MM.1S (cell line): Measurements from ENCODE around the gene MBD2.

ENCODE experiments used
- DNase-seq: peaks from one replicate; pipeline ENCODE4 v3.0.0-alpha.2; 2015
- H2AFZ ChIP-seq: fragments of 300-600 bp; sonication (generic); 2 replicates; pipeline ENCODE4 v1.6.0; 2016; ENCODE audit warnings: antibody characterized with exemption, low read length
- H3F3A ChIP-seq: fragments of 300-600 bp; sonication (generic); 2 replicates; pipeline ENCODE4 v1.6.1; 2016; ENCODE audit warnings: mild to moderate bottlenecking, antibody characterized with exemption, low read length, moderate library complexity, mixed read lengths; ENCODE audit not compliant: insufficient read depth
- H3K27ac ChIP-seq: fragments of 300-600 bp; sonication (generic); 2 replicates; pipeline ENCODE4 v1.5.1; 2016; ENCODE audit warnings: mild to moderate bottlenecking, low read length
- H3K27me3 ChIP-seq: fragments of 300-600 bp; sonication (generic); replicated peaks from 2 replicates; pipeline ENCODE4 v1.6.0; 2016; ENCODE audit warnings: low read length; ENCODE audit not compliant: insufficient read depth
- H3K36me3 ChIP-seq: fragments of 300-600 bp; sonication (generic); replicated peaks from 2 replicates; pipeline ENCODE4 v1.6.1; 2016; ENCODE audit warnings: mild to moderate bottlenecking, low read length, mixed read lengths; ENCODE audit not compliant: insufficient read depth
- H3K4me1 ChIP-seq: fragments of 300-600 bp; sonication (generic); 2 replicates; pipeline ENCODE4 v1.6.1; 2016; ENCODE audit warnings: low read length, mixed read lengths
- H3K4me2 ChIP-seq: fragments of 300-600 bp; sonication (generic); 2 replicates; pipeline ENCODE4 v1.6.0; 2016; ENCODE audit warnings: low read depth, low read length
- H3K4me3 ChIP-seq: fragments of 300-600 bp; sonication (generic); 2 replicates; pipeline ENCODE4 v1.5.1; 2016; ENCODE audit warnings: low read length, mixed read lengths
- H3K79me2 ChIP-seq: fragments of 300-600 bp; sonication (generic); 2 replicates; pipeline ENCODE4 v1.6.1; 2016; ENCODE audit warnings: mixed run types, low read length, mixed read lengths
- H3K9ac ChIP-seq: fragments of 300-600 bp; sonication (generic); 2 replicates; pipeline ENCODE4 v1.6.1; 2016; ENCODE audit warnings: low read length, mixed read lengths
- H3K9me2 ChIP-seq: fragments of 300-600 bp; sonication (generic); replicated peaks from 2 replicates; pipeline ENCODE4 v1.6.1; 2016; ENCODE audit warnings: mild to moderate bottlenecking, low read length, mixed read lengths; ENCODE audit not compliant: insufficient read depth
- H3K9me3 ChIP-seq: fragments of 300-600 bp; sonication (generic); replicated peaks from 2 replicates; pipeline ENCODE4 v1.6.1; 2016; ENCODE audit warnings: mild to moderate bottlenecking, low read length, mixed read lengths; ENCODE audit not compliant: insufficient read depth
- H4K20me1 ChIP-seq: fragments of 300-600 bp; sonication (generic); 2 replicates; pipeline ENCODE4 v1.6.1; 2016; ENCODE audit warnings: mild to moderate bottlenecking, low read length, moderate library complexity, mixed read lengths; ENCODE audit not compliant: insufficient read depth
- CTCF ChIP-seq: fragments of 300-600 bp; sonication (generic); IDR thresholded peaks from 2 replicates; pipeline ENCODE4 v1.5.1; 2016; ENCODE audit warnings: antibody characterized with exemption, low read length, mixed read lengths
- EZH2 ChIP-seq: fragments of 300-600 bp; sonication (generic); optimal IDR thresholded peaks from 2 replicates; pipeline ENCODE3; 2017; ENCODE audit warnings: low read depth, mild to moderate bottlenecking, antibody characterized with exemption, low read length, mixed read lengths
- EZH2phosphoT487 ChIP-seq: fragments of 300-600 bp; sonication (generic); IDR thresholded peaks from 2 replicates; pipeline ENCODE4 v1.6.1; 2018; ENCODE audit warnings: antibody characterized with exemption, low read length

MBD2 gene

DNA sequence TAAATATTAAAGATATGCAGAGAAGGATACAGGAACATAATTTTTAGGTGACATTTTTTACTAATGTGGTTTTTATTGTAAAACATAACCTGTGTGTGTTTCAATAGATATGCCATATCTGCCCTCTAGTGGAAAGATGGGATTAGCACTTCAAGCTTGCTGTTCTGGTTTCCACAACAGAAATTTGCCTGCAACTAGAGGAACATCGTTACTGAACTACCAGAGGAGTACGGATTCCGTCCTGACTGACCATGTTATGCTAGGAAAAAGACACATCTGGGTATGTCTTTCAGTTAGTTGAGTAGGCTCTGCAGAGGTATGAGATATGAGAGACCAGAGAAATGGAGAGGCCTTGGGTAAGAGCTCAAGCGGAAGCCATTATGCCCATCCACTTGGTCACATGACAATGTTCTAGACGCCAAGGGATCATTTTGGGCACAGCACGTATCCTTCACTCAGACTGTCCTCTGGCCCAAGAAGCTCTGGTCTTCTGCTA, 104.9 kb downstream of the MBD2 start:
- Histone ChIP-seq H3K27me3 (no peaks in the 10 kb centered on the region), H3K79me2 (no peaks in the 10 kb centered on the region), H3K9me3 (no peaks in the 10 kb centered on the region), H3K9me2 (no peaks in the 10 kb centered on the region), H3K36me3 (no peaks in the 10 kb centered on the region), H3F3A (no peaks in the 10 kb centered on the region), H3K9ac (no peak overlapping the region), H4K20me1 (no peaks in the 10 kb centered on the region), H3K4me3 (no peak overlapping the region), H3K4me1 (no peaks in the 10 kb centered on the region), H3K27ac (no peak overlapping the region), H3K4me2 (no peak overlapping the region), H2AFZ (0 out of 2 replicates have a peak overlapping the region, but pooled peaks have one; percentile 14)
- peak; percentile 54 for DNase-seq
- TF ChIP-seq CTCF (peak; percentile 81), EZH2phosphoT487 (no peak)

GRCh38 chr18:54117853-54118773, 106.4 kb downstream of the MBD2 start:
- Histone ChIP-seq H3K9me3 (no peaks in the 10 kb centered on the region), H3K4me1 (no peaks in the 10 kb centered on the region), H3K4me3 (no peak overlapping the region), H3K27me3 (no peaks in the 10 kb centered on the region), H3K79me2 (no peaks in the 10 kb centered on the region), H4K20me1 (no peaks in the 10 kb centered on the region), H2AFZ (no peak overlapping the region), H3F3A (no peaks in the 10 kb centered on the region), H3K9ac (no peak overlapping the region), H3K9me2 (no peaks in the 10 kb centered on the region), H3K4me2 (no peak overlapping the region), H3K27ac (no peak overlapping the region), H3K36me3 (no peaks in the 10 kb centered on the region)
- no peak for DNase-seq
- TF ChIP-seq EZH2 (no peak), EZH2phosphoT487 (no peak), CTCF (no peak)

- Histone ChIP-seq H3K27me3 (no peaks in the 10 kb centered on the region), H3K27ac (no peak overlapping the region)
Measured at GRCh38 chr18:54116541-54117257, 107.8 kb downstream of the MBD2 start.

More at GRCh38 chr18:54116541-54117257, 107.8 kb downstream of the MBD2 start:
- Histone ChIP-seq H3K4me2 (no peak overlapping the region), H3K9ac (no peak overlapping the region), H3K36me3 (no peaks in the 10 kb centered on the region), H3K4me3 (no peak overlapping the region), H3K4me1 (no peaks in the 10 kb centered on the region), H3K9me2 (no peaks in the 10 kb centered on the region), H3F3A (no peaks in the 10 kb centered on the region), H3K79me2 (no peaks in the 10 kb centered on the region), H3K9me3 (no peaks in the 10 kb centered on the region), H4K20me1 (no peaks in the 10 kb centered on the region), H2AFZ (no peak overlapping the region)
- no peak for DNase-seq
- TF ChIP-seq EZH2phosphoT487, result no peak
- TF ChIP-seq EZH2, result no peak
- no peak for TF ChIP-seq CTCF
